Body of pancreas (tissue), 4 donors: Measurements from ENCODE around the gene STAU1.

Experiments used
- CTCF ChIP-seq, 7 experiments: fragments of 450-650 bp in 4 of 7; fragments of 200-600 bp in 3 of 7; sonication (generic) in 3 of 7; IDR thresholded peaks; one replicate each; pipeline ENCODE4 v1.5.1; 2016 to 2019; ENCODE audit warnings: antibody characterized with exemption in 7 of 7
- POLR2A ChIP-seq, 3 donors: fragments of 450-650 bp; IDR thresholded peaks; one replicate each; pipeline ENCODE4 v1.6.1; 2016; ENCODE audit warnings: antibody characterized with exemption in 3 of 3, mild to moderate bottlenecking in 2 of 3

- TF ChIP-seq CTCF (IDR thresholded peaks at IDR 0.05), result no peak
- no peak for TF ChIP-seq POLR2A (IDR thresholded peaks at IDR 0.05)
Measured at GRCh38 chr20:49091762-49092161, 96.4 kb downstream of the STAU1 start.
